Neural cell (in vitro differentiated cells): ENCODE results near the gene HAPSTR1. TPM values are rescaled to one million over a fixed set of nuclear protein-coding genes. Genes with fewer than 3 reads are reported as not detected.

Experiments
- H2AFZ ChIP-seq: fragments of 200-600, 300-800 bp; sonication (generic), shearing (Covaris generic); 2 replicates; pipeline ENCODE4 v1.6.0; 2014; ENCODE audit warnings: low read depth, mild to moderate bottlenecking, antibody characterized with exemption, low read length, moderate library complexity
- H3F3A ChIP-seq: fragments of 200-600 bp; shearing (Covaris generic); 2 replicates; pipeline ENCODE4 v1.6.1; 2016; ENCODE audit warnings: mild to moderate bottlenecking, moderate library complexity, mixed read lengths, antibody characterized with exemption, low read length; ENCODE audit not compliant: insufficient read depth, poor library complexity, severe bottlenecking
- H3K27ac ChIP-seq: fragments of 200-600, 300-800 bp; sonication (generic), shearing (Covaris generic); 2 replicates; pipeline ENCODE4 v1.5.1; 2014; ENCODE audit warnings: mild to moderate bottlenecking, low read length, moderate library complexity
- H3K27me3 ChIP-seq: fragments of 300-800, 200-600 bp; sonication (generic), shearing (Covaris generic); 2 replicates; pipeline ENCODE4 v1.6.0; 2014; ENCODE audit warnings: mild to moderate bottlenecking, low read depth, low read length, moderate library complexity; ENCODE audit not compliant: insufficient read depth
- H3K36me3 ChIP-seq: fragments of 300-800, 200-600 bp; sonication (generic), shearing (Covaris generic); 2 replicates; pipeline ENCODE4 v1.5.1; 2014; ENCODE audit warnings: mild to moderate bottlenecking, antibody characterized with exemption, low read length, moderate library complexity; ENCODE audit not compliant: insufficient read depth
- H3K4me2 ChIP-seq: fragments of 300-800, 200-600 bp; sonication (generic), shearing (Covaris generic); 2 replicates; pipeline ENCODE4 v1.6.0; 2014; ENCODE audit warnings: mild to moderate bottlenecking, low read length
- H3K4me3 ChIP-seq: fragments of 300-800, 200-600 bp; sonication (generic), shearing (Covaris generic); 2 replicates; pipeline ENCODE4 v1.5.1; 2014; ENCODE audit warnings: mild to moderate bottlenecking, low read length, moderate library complexity
- H3K79me2 ChIP-seq: fragments of 200-600 bp; shearing (Covaris generic); replicated peaks from 2 replicates; pipeline ENCODE4 v1.6.0; 2014; ENCODE audit warnings: mild to moderate bottlenecking, low read length, moderate library complexity; ENCODE audit not compliant: insufficient read depth
- H3K9ac ChIP-seq: fragments of 300-800, 200-600 bp; sonication (generic), shearing (Covaris generic); 2 replicates; pipeline ENCODE4 v1.6.1; 2016; ENCODE audit warnings: mild to moderate bottlenecking, low read length, mixed read lengths
- H3K9me2 ChIP-seq: fragments of 200-600 bp; shearing (Covaris generic); 2 replicates; pipeline ENCODE4 v1.6.1; 2016; ENCODE audit warnings: mild to moderate bottlenecking, low read length, mixed read lengths; ENCODE audit not compliant: insufficient read depth
- H3K9me3 ChIP-seq: fragments of 200-600, 300-800 bp; sonication (generic), shearing (Covaris generic); 2 replicates; pipeline ENCODE4 v1.6.1; 2016; ENCODE audit warnings: mild to moderate bottlenecking, mixed run types, low read length, moderate library complexity, mixed read lengths
- H4K20me1 ChIP-seq: fragments of 200-600 bp; shearing (Covaris generic); 2 replicates; pipeline ENCODE4 v1.6.1; 2016; ENCODE audit warnings: mild to moderate bottlenecking, mixed run types; ENCODE audit not compliant: insufficient read depth
- EP300 ChIP-seq: fragments of 450-650 bp; conservative IDR thresholded peaks from 2 replicates; pipeline ENCODE4 v1.6.1; 2014; ENCODE audit warnings: antibody characterized with exemption, mild to moderate bottlenecking, moderate library complexity; ENCODE audit not compliant: poor library complexity, severe bottlenecking
- EZH2 ChIP-seq: fragments of 200-600, 300-800 bp; shearing (Covaris generic), sonication (generic); IDR thresholded peaks from 2 replicates; pipeline ENCODE4 v1.6.1; 2014; ENCODE audit warnings: antibody characterized with exemption, low read length, borderline replicate concordance, mild to moderate bottlenecking; ENCODE audit not compliant: insufficient read depth, poor library complexity, severe bottlenecking
- MXI1 ChIP-seq: fragments of 450-650 bp; conservative IDR thresholded peaks from 2 replicates; pipeline ENCODE4 v1.6.1; 2014; ENCODE audit warnings: antibody characterized with exemption, mild to moderate bottlenecking; ENCODE audit not compliant: poor library complexity, severe bottlenecking
- POLR2AphosphoS5 ChIP-seq: IDR thresholded peaks from 2 replicates; pipeline ENCODE4 v1.6.1; 2012
- RAD21 ChIP-seq: fragments of 450-650 bp; conservative IDR thresholded peaks from 2 replicates; pipeline ENCODE4 v1.6.1; 2014; ENCODE audit warnings: antibody characterized with exemption, mild to moderate bottlenecking, moderate library complexity
- REST ChIP-seq: IDR thresholded peaks from 2 replicates; pipeline ENCODE4 v1.6.1; 2012; ENCODE audit warnings: borderline replicate concordance
- SMC3 ChIP-seq: fragments of 450-650 bp; conservative IDR thresholded peaks from 2 replicates; pipeline ENCODE4 v1.6.1; 2014; ENCODE audit warnings: antibody characterized with exemption, mild to moderate bottlenecking, moderate library complexity; ENCODE audit not compliant: poor library complexity
- polyA plus RNA-seq: library from polyadenylated mRNA; depleted of rRNA; stranded (reverse); fragments of >200 nt; gene quantifications from 2 replicates; pipeline ENCODE4 v1.2.3, GENCODE V29; 2014

The HAPSTR1 gene
- polyA plus RNA-seq, 1 donor from 2014 or later = 60.7 TPM

GRCh38 chr16:9096416-9096952, 5.0 kb downstream of the HAPSTR1 start:
- Histone ChIP-seq H3K9me2 (no peaks in the 10 kb centered on the region), H2AFZ (no peak overlapping the region), H3K36me3 (peaks cover 11% of the 10 kb centered on the region), H3K4me3 (peak overlapping the region; percentile 96), H3K27ac (no peak overlapping the region), H3K9ac (no peak overlapping the region), H3F3A (no peaks in the 10 kb centered on the region), H3K4me2 (no peak overlapping the region), H3K27me3 (no peaks in the 10 kb centered on the region), H3K79me2 (peaks cover 98% of the 10 kb centered on the region), H3K9me3 (no peaks in the 10 kb centered on the region), H4K20me1 (peaks cover 71% of the 10 kb centered on the region)
- TF ChIP-seq MXI1 = no peak
- TF ChIP-seq EP300 = no peak
- TF ChIP-seq SMC3 = no peak
- no peak for TF ChIP-seq REST
- no peak for TF ChIP-seq RAD21

- TF ChIP-seq RAD21 (no peak), SMC3 (no peak), POLR2AphosphoS5 (no peak), MXI1 (no peak), EZH2 (no peak), REST (no peak)
- Histone ChIP-seq H3K36me3 (peaks cover 11% of the 10 kb centered on the region), H3K9me3 (no peaks in the 10 kb centered on the region), H4K20me1 (peaks cover 76% of the 10 kb centered on the region), H3K9me2 (no peaks in the 10 kb centered on the region), H3F3A (no peaks in the 10 kb centered on the region), H3K79me2 (peaks cover 100% of the 10 kb centered on the region), H3K4me2 (no peak overlapping the region), H3K27me3 (no peaks in the 10 kb centered on the region), H2AFZ (no peak overlapping the region), H3K9ac (no peak overlapping the region), H3K4me3 (no peak overlapping the region), H3K27ac (no peak overlapping the region)
These were observed 6.1 kb downstream of the HAPSTR1 start for GRCh38 chr16:9097266-9098219.
